CD4-positive, alpha-beta T cell (primary cell): Measurements from ENCODE around the gene SPECC1. TPM values are rescaled to one million over a fixed set of nuclear protein-coding genes. Genes with fewer than 3 reads are reported as not detected.

Source experiments
- ATAC-seq: fragments of 200-7000 bp; cut with Tn5 transposase; one replicate; pipeline ENCODE4 v1.10.0; 2022; ENCODE audit warnings: mild to moderate bottlenecking; ENCODE audit not compliant: poor library complexity
- CTCF ChIA-PET: fragments of 350-600 bp; sonication (Branson Sonifier 250); formaldehyde crosslinking; loops from one replicate; lab custom pipeline; 2021; ENCODE audit warnings: antibody characterized with exemption, inconsistent platforms; lab: Charles Lee
- POLR2A ChIA-PET: fragments of 350-600 bp; sonication (Branson Sonifier 250); formaldehyde crosslinking; loops from one replicate; lab custom pipeline; 2021; ENCODE audit warnings: antibody characterized with exemption, inconsistent platforms; lab: Charles Lee
- DNase-seq, 14 experiments: peaks; one replicate each; pipeline ENCODE4 v3.0.0-alpha.2; 2013 to 2020; ENCODE audit warnings: mixed read lengths in 2 of 14
- H3K27ac ChIP-seq, 2 donors: one replicate each; pipeline versions ENCODE4 v1.5.1 to v1.7.0; 2013; ENCODE audit warnings: low read length in 2 of 2, low read depth in 1 of 2, mild to moderate bottlenecking in 1 of 2
- H3K27me3 ChIP-seq, 2 experiments: 1 replicate in 1 of 2; 2 replicates in 1 of 2; pipeline versions ENCODE4 v1.6.1 to v1.7.0; 2013; ENCODE audit warnings: low read length in 2 of 2, control low read depth in 1 of 2, mild to moderate bottlenecking in 1 of 2, moderate library complexity in 1 of 2; ENCODE audit not compliant: insufficient read depth in 2 of 2, control insufficient read depth in 1 of 2
- H3K36me3 ChIP-seq: one replicate; pipeline ENCODE4 v1.6.1; 2013; ENCODE audit warnings: low read length, control low read depth; ENCODE audit not compliant: insufficient read depth
- H3K4me1 ChIP-seq: one replicate; pipeline ENCODE4 v1.6.1; 2013; ENCODE audit warnings: low read length, control low read depth; ENCODE audit not compliant: insufficient read depth
- H3K4me3 ChIP-seq: one replicate; pipeline ENCODE4 v1.5.1; 2013; ENCODE audit warnings: mild to moderate bottlenecking, low read length, moderate library complexity
- H3K9me3 ChIP-seq, 2 experiments: 1 replicate in 1 of 2; 2 replicates in 1 of 2; pipeline versions ENCODE4 v1.6.1 to v1.7.0; 2013; ENCODE audit warnings: low read length in 2 of 2, mild to moderate bottlenecking in 2 of 2, control low read depth in 1 of 2, moderate library complexity in 1 of 2; ENCODE audit not compliant: control insufficient read depth in 1 of 2, insufficient read depth in 1 of 2
- H3K27ac Mint-ChIP-seq: one replicate; pipeline ENCODE4 v1.8.0; 2020; ENCODE audit warnings: mixed read lengths
- H3K27me3 Mint-ChIP-seq: one replicate; pipeline ENCODE4 v1.8.0; 2021; ENCODE audit warnings: mixed read lengths
- H3K36me3 Mint-ChIP-seq: one replicate; pipeline ENCODE4 v1.8.0; 2021; ENCODE audit warnings: low read depth, mixed read lengths
- H3K4me1 Mint-ChIP-seq: one replicate; pipeline ENCODE4 v1.8.0; 2021; ENCODE audit warnings: low read depth, mixed read lengths
- H3K4me3 Mint-ChIP-seq: one replicate; pipeline ENCODE4 v1.8.0; 2020; ENCODE audit warnings: mild to moderate bottlenecking, mixed read lengths
- H3K9me3 Mint-ChIP-seq: one replicate; pipeline ENCODE4 v1.8.0; 2020; ENCODE audit warnings: mixed read lengths
- CTCF ChIP-seq: fragments of 200-600 bp; IDR thresholded peaks from one replicate; pipeline ENCODE4 v1.8.0; 2022; ENCODE audit warnings: antibody characterized with exemption, mild to moderate bottlenecking
- intact Hi-C, 2 experiments: fragments of 100-400 bp; cut with DNase I in 1 of 2; cut with micrococcal nuclease in 1 of 2; formaldehyde crosslinking; loops; one replicate each; pipeline versions ENCODE4 v1.15.1 to v1.9.0; 2023 to 2025; cut with DNase I, micrococcal nuclease
- total RNA-seq, 174 experiments: library from RNA in 2 of 174; stranded (reverse) in 2 of 174; gene quantifications; one replicate each; pipeline ENCODE4 v1.2.3 and lab custom pipeline; 2021 to 2026

SPECC1 gene
- total RNA-seq, 2 experiments from 2014 or later, result 4.3 to 4.4 TPM

- H3K4me3 Mint-ChIP-seq, result no peak overlapping the region
- TF ChIP-seq CTCF, result no peak
- Histone ChIP-seq H3K27ac (no peak overlapping the region), H3K36me3 (no peaks in the 10 kb centered on the region), H3K4me3 (no peak overlapping the region), H3K9me3 (no peaks in the 10 kb centered on the region), H3K27me3 (no peaks in the 10 kb centered on the region), H3K4me1 (peaks cover 12% of the 10 kb centered on the region)
- no peaks in the 10 kb centered on the region for H3K9me3 Mint-ChIP-seq
- intact Hi-C loops, result no loop called here
- CTCF ChIA-PET, result no interaction called here
- ATAC-seq (no peak), DNase-seq (no peak)
- POLR2A ChIA-PET, result no interaction called here
- no peaks in the 10 kb centered on the region for H3K27me3 Mint-ChIP-seq
- peaks cover 38% of the 10 kb centered on the region for H3K4me1 Mint-ChIP-seq
- H3K27ac Mint-ChIP-seq, result no peak overlapping the region
- H3K36me3 Mint-ChIP-seq, result no peaks in the 10 kb centered on the region
Measured at GRCh38 chr17:20284022-20284421, 274.9 kb downstream of the SPECC1 start.

GRCh38 chr17:20284570-20285295 lies 275.6 kb downstream of the SPECC1 start:
- ChIA-PET POLR2A (no interaction called here), CTCF (no interaction called here)
- H3K27me3 Mint-ChIP-seq, result no peaks in the 10 kb centered on the region

GRCh38 chr17:20289984-20290383 lies 280.8 kb downstream of the SPECC1 start:
- Histone ChIP-seq H3K4me3 (no peak overlapping the region), H3K4me1 (no peaks in the 10 kb centered on the region), H3K9me3 (no peaks in the 10 kb centered on the region), H3K27ac (no peak overlapping the region), H3K36me3 (no peaks in the 10 kb centered on the region), H3K27me3 (no peaks in the 10 kb centered on the region)
- ChIA-PET CTCF (no interaction called here), POLR2A (no interaction called here)
- intact Hi-C loops, result no loop called here
- Mint-ChIP-seq H3K9me3 (no peaks in the 10 kb centered on the region), H3K27me3 (no peaks in the 10 kb centered on the region), H3K27ac (no peak overlapping the region), H3K4me3 (no peak overlapping the region), H3K4me1 (peaks cover 9% of the 10 kb centered on the region), H3K36me3 (no peaks in the 10 kb centered on the region)
- DNase-seq, result no peak
- no peak for TF ChIP-seq CTCF
- no peak for ATAC-seq

More at GRCh38 chr17:20284570-20285295, 275.6 kb downstream of the SPECC1 start:
- no peak for DNase-seq
- Mint-ChIP-seq H3K4me1 (peaks cover 33% of the 10 kb centered on the region), H3K36me3 (no peaks in the 10 kb centered on the region), H3K9me3 (no peaks in the 10 kb centered on the region), H3K4me3 (no peak overlapping the region), H3K27ac (no peak overlapping the region)
- TF ChIP-seq CTCF, result no peak
- Histone ChIP-seq H3K27me3 (no peaks in the 10 kb centered on the region), H3K36me3 (no peaks in the 10 kb centered on the region), H3K9me3 (no peaks in the 10 kb centered on the region), H3K4me3 (no peak overlapping the region), H3K4me1 (peaks cover 12% of the 10 kb centered on the region), H3K27ac (no peak overlapping the region)
- ATAC-seq, result no peak
- intact Hi-C loops, result no loop called here
